Astrocyte of the cerebellum (primary cell): ENCODE results near the gene PROX1.

Source experiments
- DNase-seq: peaks from one replicate; pipeline ENCODE4 v3.0.0-alpha.2; 2011; ENCODE audit warnings: low read depth
- H3K4me3 ChIP-seq: 2 replicates; pipeline ENCODE4 v1.5.1; 2011; ENCODE audit warnings: mild to moderate bottlenecking, low read depth, low read length, moderate library complexity
- CTCF ChIP-seq: IDR thresholded peaks from 2 replicates; pipeline ENCODE4 v1.5.1; 2012; ENCODE audit warnings: low read length, low read depth, moderate library complexity, mild to moderate bottlenecking; ENCODE audit errors: missing control alignments
- in situ Hi-C: cut with HindIII; loops from 2 replicates; pipeline ENCODE4 v1.10.0; 2017; ENCODE audit warnings: low sequenced_read_pairs

Gene PROX1

GRCh38 chr1:214004795-214005194, 17.0 kb downstream of the PROX1 start:
- no peak for DNase-seq
- H3K4me3 ChIP-seq, result no peak overlapping the region
- no peak for TF ChIP-seq CTCF
- in situ Hi-C loops, result no loop called here

GRCh38 chr1:214005708-214006107, 17.9 kb downstream of the PROX1 start:
- no peak for TF ChIP-seq CTCF
- in situ Hi-C loops, result no loop called here

GRCh38 chr1:214006845-214007244, 19.1 kb downstream of the PROX1 start:
- no peak for DNase-seq
- no peak overlapping the region for H3K4me3 ChIP-seq
- in situ Hi-C loops, result no loop called here
- no peak for TF ChIP-seq CTCF

More at GRCh38 chr1:214005708-214006107, 17.9 kb downstream of the PROX1 start:
- no peak overlapping the region for H3K4me3 ChIP-seq
- DNase-seq, result no peak

GRCh38 chr1:214008347-214008746, 20.6 kb downstream of the PROX1 start:
- DNase-seq, result no peak
- no peak for TF ChIP-seq CTCF
- in situ Hi-C loops, result no loop called here
- no peak overlapping the region for H3K4me3 ChIP-seq

- DNase-seq, result no peak
- no peak overlapping the region for H3K4me3 ChIP-seq
- no peak for TF ChIP-seq CTCF
- in situ Hi-C loops, result no loop called here
Observed at GRCh38 chr1:214008791-214009422, 21.1 kb downstream of the PROX1 start.

- no peak overlapping the region for H3K4me3 ChIP-seq
- in situ Hi-C loops, result no loop called here
- no peak for DNase-seq
- no peak for TF ChIP-seq CTCF
Observed at GRCh38 chr1:214009423-214010196, 21.8 kb downstream of the PROX1 start.
